ENCODE measurements around the gene HELZ2. TPM values are rescaled to one million over a fixed set of nuclear protein-coding genes. Genes with fewer than 3 reads are reported as not detected.

The HELZ2 gene
- total RNA-seq, 1 experiment from 2014 or later, result 27.9 TPM

GRCh38 chr20:63576311-63576710 is 2.3 kb upstream of the HELZ2 start:
- no peaks in the 10 kb centered on the region for H3K36me3 Mint-ChIP-seq (ENCODE audit: insufficient read depth in 1 of 3, low read depth in 3 of 3)
- Histone ChIP-seq H3T11ph (ENCODE audit: low read length) (no peak overlapping the region), H3K23ac (ENCODE audit: insufficient read length, low read depth, low read length) (no peak overlapping the region), H3K4ac (ENCODE audit: low read depth, low read length) (no peak overlapping the region), H2BK12ac (ENCODE audit: insufficient read length, low read depth, low read length) (no peak overlapping the region), H4K5ac (ENCODE audit: insufficient read length, low read depth, low read length) (no peak overlapping the region), H2AK5ac (ENCODE audit: insufficient read length, low read length) (no peak overlapping the region), H2AFZ (ENCODE audit: low read length) (no peak overlapping the region), H3K9ac (ENCODE audit: extremely low read depth, insufficient read length, low read length) (no peak overlapping the region), H3K14ac (ENCODE audit: insufficient read depth, low read length) (no peak overlapping the region), H2BK15ac (ENCODE audit: low read depth, low read length) (no peak overlapping the region), H4K20me1 (ENCODE audit: control insufficient read depth, insufficient read depth, insufficient read length) (no peaks in the 10 kb centered on the region), H3K27ac (ENCODE audit: insufficient read length, low read depth, low read length) (no peak overlapping the region), H3K9me3 (ENCODE audit: control insufficient read depth, low read depth, low read length) (no peaks in the 10 kb centered on the region), H3K23me2 (ENCODE audit: insufficient read length, low read depth, low read length, poor library complexity, severe bottlenecking) (peaks cover 4% of the 10 kb centered on the region), H4K91ac (ENCODE audit: insufficient read length, low read depth, low read length) (no peak overlapping the region), H2BK120ac (ENCODE audit: low read depth, low read length, poor library complexity, severe bottlenecking) (no peak overlapping the region), H3K4me1 (ENCODE audit: insufficient read depth, low read length) (no peaks in the 10 kb centered on the region), H2BK5ac (ENCODE audit: insufficient read length, low read length) (no peak overlapping the region), H2BK20ac (ENCODE audit: low read depth, low read length, poor library complexity, severe bottlenecking) (no peak overlapping the region), H3K79me1 (ENCODE audit: insufficient read depth, low read depth, low read length, poor library complexity, severe bottlenecking) (no peaks in the 10 kb centered on the region), H3K4me2 (ENCODE audit: insufficient read depth, insufficient read length, low read length) (no peak overlapping the region), H3K56ac (ENCODE audit: insufficient read length, low read depth, low read length) (no peak overlapping the region), H3K79me2 (ENCODE audit: insufficient read depth, low read length) (no peaks in the 10 kb centered on the region), H4K8ac (replicated peaks; ENCODE audit: insufficient read length, low read depth, low read length) (no peak overlapping the region), H3K27me3 (ENCODE audit: insufficient read depth, low read length) (no peaks in the 10 kb centered on the region), H3K18ac (ENCODE audit: insufficient read length, low read depth, low read length) (no peak overlapping the region)
- H3K4me1 Mint-ChIP-seq, result peaks cover 4 to 13% of the 10 kb centered on the region in 2 experiments; a peak in 3 of 4 replicates
- no peaks in the 10 kb centered on the region for H3K9me3 Mint-ChIP-seq
- no peak for DNase-seq
- no peaks in the 10 kb centered on the region; the same call in none of the 2 replicates for H3K27me3 Mint-ChIP-seq (ENCODE audit: low read depth)
- no peak overlapping the region for H3K27ac Mint-ChIP-seq
- WGBS (ENCODE audit: extremely low coverage, insufficient read length, low lambda C conversion rate), result no CpG with 5 or more reads among the region's 7 CpGs
- no peak overlapping the region for H3K4me3 Mint-ChIP-seq
- no peak for TF ChIP-seq CTCF (conservative IDR thresholded peaks at IDR 0.05)
